ENCODE data around the gene COL9A1. TPM values are rescaled to one million over a fixed set of nuclear protein-coding genes. Genes with fewer than 3 reads are reported as not detected.

Gene COL9A1
- total and polyA plus RNA-seq, 2 of the 8 experiments (the other 6 are each of a cell fraction or from before 2014, with no cell fraction given) = 7.9 to 18.1 TPM

DNA sequence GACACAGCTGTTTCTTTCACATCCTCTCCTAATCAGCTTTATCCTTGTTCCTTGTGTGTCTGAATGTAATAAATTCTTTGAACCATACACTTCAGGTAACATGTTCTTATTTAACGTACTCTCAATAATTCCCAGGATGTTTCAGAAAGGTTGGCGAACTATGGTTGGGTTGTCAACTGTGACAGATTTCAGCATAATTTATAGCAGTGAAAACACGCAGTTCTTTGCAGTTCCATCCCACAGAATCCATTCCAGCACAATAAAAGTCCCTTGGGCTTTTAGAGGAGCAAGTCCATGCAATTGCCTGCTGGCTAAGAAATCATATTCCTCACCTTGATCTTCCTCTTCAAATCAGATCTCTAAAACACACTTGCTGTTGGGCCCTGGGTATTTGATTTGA, 119.3 kb downstream of the COL9A1 start:
- Histone ChIP-seq H2BK20ac (ENCODE audit: low read length) (no peak overlapping the region), H4K20me1 (replicated peaks in 1 of 2; ENCODE audit: control insufficient read depth in 1 of 2, insufficient read depth in 2 of 2, low read length in 2 of 2) (no peaks in the 10 kb centered on the region), H3K4me1 (replicated peaks in 1 of 4; ENCODE audit: control insufficient read depth in 3 of 4, insufficient read depth in 4 of 4, low read length in 3 of 4) (no peaks in the 10 kb centered on the region), H3K79me1 (ENCODE audit: low read depth, low read length) (no peaks in the 10 kb centered on the region), H3K27me3 (replicated peaks in 1 of 4; ENCODE audit: control insufficient read depth in 3 of 4, extremely low read depth in 1 of 4, insufficient read depth in 3 of 4, low read length in 3 of 4) (no peaks in the 10 kb centered on the region), H2BK12ac (ENCODE audit: low read depth, low read length) (no peak overlapping the region), H3K4ac (replicated peaks; ENCODE audit: insufficient read length, low read depth, low read length) (no peak overlapping the region), H4K5ac (ENCODE audit: insufficient read length, low read depth, low read length) (no peak overlapping the region), H3K9me3 (ENCODE audit: insufficient read depth in 2 of 2, low read depth in 1 of 2, low read length in 1 of 2) (no peaks in the 10 kb centered on the region; a peak in 1 of 4 replicates), H3K9ac (replicated peaks in 1 of 4; ENCODE audit: extremely low read depth in 1 of 4, low read depth in 3 of 4, low read length in 3 of 4) (no peak overlapping the region), H3K23me2 (ENCODE audit: low read depth, low read length) (no peaks in the 10 kb centered on the region), H2AK5ac (ENCODE audit: low read depth, low read length) (no peak overlapping the region), H3K4me2 (ENCODE audit: insufficient read depth in 1 of 2, low read depth in 2 of 2, low read length in 2 of 2) (no peak overlapping the region), H4K91ac (replicated peaks; ENCODE audit: insufficient read length, low read length) (no peak overlapping the region), H3K4me3 (ENCODE audit: extremely low read depth in 1 of 4, insufficient read depth in 2 of 4, low read depth in 3 of 4, low read length in 4 of 4) (no peak overlapping the region), H2BK15ac (ENCODE audit: low read length) (no peak overlapping the region), H3K14ac (ENCODE audit: insufficient read length) (no peak overlapping the region), H3K79me2 (ENCODE audit: control insufficient read depth in 1 of 2, insufficient read depth in 2 of 2, low read length in 2 of 2) (no peaks in the 10 kb centered on the region), H4K8ac (ENCODE audit: extremely low read depth, insufficient read depth, low read length) (no peak overlapping the region), H3K36me3 (ENCODE audit: control insufficient read depth in 2 of 4, insufficient read depth in 4 of 4, low read length in 3 of 4) (no peaks in the 10 kb centered on the region), H2BK5ac (ENCODE audit: low read depth, low read length) (no peak overlapping the region), H2BK120ac (replicated peaks; ENCODE audit: low read depth, low read length) (no peak overlapping the region), H2AFZ (ENCODE audit: low read length) (no peak overlapping the region), H3K27ac (ENCODE audit: low read depth, low read length) (no peak overlapping the region), H3K23ac (ENCODE audit: insufficient read length) (no peak overlapping the region), H3K56ac (replicated peaks; ENCODE audit: insufficient read length, low read depth, low read length) (no peak overlapping the region), H3K18ac (ENCODE audit: extremely low read depth, low read length) (no peak overlapping the region)
- no peak for DNase-seq (ENCODE audit: low read depth in 1 of 2, low spot score in 2 of 2)
- CTCF ChIA-PET (ENCODE audit: partially characterized antibody) = no interaction called here
- TF ChIP-seq TEAD4 (IDR thresholded peaks at IDR 0.05; ENCODE audit: low read depth, low read length) (no peak), GTF2F1 (IDR thresholded peaks at IDR 0.05; ENCODE audit: borderline replicate concordance, low read depth, low read length) (no peak), ASH2L (IDR thresholded peaks at IDR 0.05; ENCODE audit: low read length) (no peak), SIRT6 (IDR thresholded peaks at IDR 0.05; ENCODE audit: low read length) (no peak), HDAC2 (IDR thresholded peaks at IDR 0.05; ENCODE audit: borderline replicate concordance in 1 of 2, low read depth in 2 of 2, low read length in 2 of 2) (no peak), MAFK (IDR thresholded peaks at IDR 0.05; ENCODE audit: low read depth, low read length) (no peak), SP2 (IDR thresholded peaks at IDR 0.05; ENCODE audit: low read length) (no peak), CBX8 (IDR thresholded peaks at IDR 0.05; ENCODE audit: borderline replicate concordance, low read depth, low read length) (no peak)
- TF ChIP-seq, protein P1, sequence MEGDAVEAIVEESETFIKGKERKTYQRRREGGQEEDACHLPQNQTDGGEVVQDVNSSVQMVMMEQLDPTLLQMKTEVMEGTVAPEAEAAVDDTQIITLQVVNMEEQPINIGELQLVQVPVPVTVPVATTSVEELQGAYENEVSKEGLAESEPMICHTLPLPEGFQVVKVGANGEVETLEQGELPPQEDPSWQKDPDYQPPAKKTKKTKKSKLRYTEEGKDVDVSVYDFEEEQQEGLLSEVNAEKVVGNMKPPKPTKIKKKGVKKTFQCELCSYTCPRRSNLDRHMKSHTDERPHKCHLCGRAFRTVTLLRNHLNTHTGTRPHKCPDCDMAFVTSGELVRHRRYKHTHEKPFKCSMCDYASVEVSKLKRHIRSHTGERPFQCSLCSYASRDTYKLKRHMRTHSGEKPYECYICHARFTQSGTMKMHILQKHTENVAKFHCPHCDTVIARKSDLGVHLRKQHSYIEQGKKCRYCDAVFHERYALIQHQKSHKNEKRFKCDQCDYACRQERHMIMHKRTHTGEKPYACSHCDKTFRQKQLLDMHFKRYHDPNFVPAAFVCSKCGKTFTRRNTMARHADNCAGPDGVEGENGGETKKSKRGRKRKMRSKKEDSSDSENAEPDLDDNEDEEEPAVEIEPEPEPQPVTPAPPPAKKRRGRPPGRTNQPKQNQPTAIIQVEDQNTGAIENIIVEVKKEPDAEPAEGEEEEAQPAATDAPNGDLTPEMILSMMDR (IDR thresholded peaks at IDR 0.05; ENCODE audit: control extremely low read depth in 1 of 3, insufficient read depth in 1 of 3, low read depth in 1 of 3, low read length in 3 of 3) = no peak
- WGBS, 2 experiments (ENCODE audit: extremely low coverage in 1 of 2, insufficient coverage in 1 of 2, insufficient read length in 1 of 2, insufficient replicate concordance in 2 of 2, low coverage in 1 of 2, low lambda C conversion rate in 2 of 2, missing lambda C conversion rate in 1 of 2) = 88% methylated on average over 3 of the region's 3 CpGs; no CpG with 5 or more reads in 1 of the 2 experiments
- FAIRE-seq = no peak
- POLR2A ChIA-PET (ENCODE audit: partially characterized antibody) = no interaction called here
